GDM1 (cell line): Measurements from ENCODE around the gene ANKRD36B.
"Not testable (repeated sequence)": the region's sequence is repeated elsewhere in the genome, so short reads cannot be mapped to it uniquely, and the experiment has no call there.

Experiments
- DNase-seq: peaks from one replicate; lab custom pipeline; 2025; lab: John Stamatoyannopoulos, UW

Gene ANKRD36B

GRCh38 chr2:97549058-97549457 lies 40.6 kb downstream of the ANKRD36B start:
- not testable (repeated sequence) for DNase-seq

GRCh38 chr2:97548536-97548935 lies 41.1 kb downstream of the ANKRD36B start:
- DNase-seq, result not testable (repeated sequence)

- DNase-seq, result no peak
Measured at GRCh38 chr2:97546711-97547110, 43.0 kb downstream of the ANKRD36B start.

GRCh38 chr2:97544911-97545310 lies 44.8 kb downstream of the ANKRD36B start:
- not testable (repeated sequence) for DNase-seq

- DNase-seq, result not testable (repeated sequence)
Measured at GRCh38 chr2:97525904-97526303, 63.8 kb downstream of the ANKRD36B start.

DNA sequence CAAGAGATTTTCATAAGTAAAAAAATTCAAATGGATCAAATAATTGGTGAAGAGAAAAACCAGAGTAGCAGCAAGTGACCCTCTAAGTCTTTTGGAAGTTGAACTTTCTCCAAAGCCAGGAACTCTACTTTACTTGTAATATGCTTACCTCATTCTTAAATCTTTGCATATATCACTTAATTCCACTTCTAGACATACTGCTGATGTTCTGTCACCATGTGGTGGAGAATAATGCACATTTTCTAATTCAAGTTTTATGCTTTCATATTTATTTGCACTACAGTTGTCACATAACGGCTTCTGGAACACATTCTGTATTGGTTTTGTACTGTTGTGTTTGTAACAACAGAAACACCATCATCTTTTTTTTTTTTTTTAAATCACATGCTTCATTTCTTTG lies 65.9 kb downstream of the ANKRD36B start:
- not testable (repeated sequence) for DNase-seq

DNA sequence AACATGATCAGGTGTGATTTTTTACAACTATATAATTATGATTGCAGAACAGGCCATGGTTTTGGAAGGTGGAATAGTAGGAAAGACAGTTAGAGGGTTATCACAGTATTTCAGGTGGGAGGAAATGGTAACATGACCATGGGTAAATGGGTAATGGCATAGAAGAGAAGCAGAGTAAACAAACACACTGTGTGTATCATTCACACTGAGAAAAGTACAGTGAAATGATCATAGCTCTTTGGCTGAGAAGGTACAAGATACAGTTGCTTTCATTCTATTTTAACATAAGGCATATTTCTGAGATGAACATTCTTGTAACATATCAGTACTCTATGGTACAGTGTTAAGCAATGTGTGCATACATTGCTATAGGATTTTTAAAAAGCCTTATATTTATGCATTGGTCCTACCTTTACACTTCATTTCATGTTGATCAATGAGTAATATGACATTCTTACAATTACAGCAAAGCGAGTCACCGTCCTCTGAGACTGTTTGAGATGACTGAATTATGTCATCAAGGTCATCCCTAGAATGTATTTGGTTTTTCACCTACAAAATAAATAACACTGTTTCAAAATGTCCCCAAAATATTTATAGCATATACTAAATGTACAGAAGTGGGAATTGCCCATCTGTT lies 66.6 kb downstream of the ANKRD36B start:
- not testable (repeated sequence) for DNase-seq

- not testable (repeated sequence) for DNase-seq
Measured at GRCh38 chr2:97495651-97496050, 94.0 kb downstream of the ANKRD36B start.

DNA sequence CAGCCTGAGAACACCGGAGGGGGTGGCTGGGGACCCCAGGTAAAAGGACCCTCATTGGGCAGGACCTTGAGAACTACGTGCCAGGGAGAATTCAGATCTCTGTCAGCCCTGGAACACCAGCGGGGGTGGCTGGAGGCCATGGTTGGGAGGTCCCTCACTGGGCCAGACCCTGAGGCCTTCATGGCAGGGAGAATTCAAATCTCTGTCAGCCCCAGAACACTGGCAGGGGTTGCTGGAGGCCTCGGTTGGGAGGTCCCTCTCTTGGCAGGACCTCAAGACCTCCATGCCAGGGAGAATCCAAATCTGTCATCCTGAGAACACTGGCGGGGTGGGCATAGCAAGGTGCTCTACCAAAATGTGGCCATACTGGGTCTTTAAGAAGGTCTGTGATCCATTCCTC lies 99.5 kb downstream of the ANKRD36B start:
- not testable (repeated sequence) for DNase-seq
